ENCODE results near the gene KSR2. TPM values are rescaled to one million over a fixed set of nuclear protein-coding genes. Genes with fewer than 3 reads are reported as not detected.

KSR2 gene
- total and polyA plus RNA-seq, 2 of the 13 experiments (the other 11 are each of a cell fraction or from before 2014, with no cell fraction given): 0.02 TPM; not detected in 1

GRCh38 chr12:117506333-117506732, 462.5 kb downstream of the KSR2 start:
- POLR2A ChIA-PET: no interaction called here
- ATAC-seq: no peak
- H3K4me1 ChIP-seq (ENCODE audit: insufficient read depth, low read length): peaks cover 7% of the 10 kb centered on the region; the same call in 1 of the 2 replicates
- FAIRE-seq: no peak
- H3K4me2 ChIP-seq (ENCODE audit: low read depth, low read length): no peak overlapping the region
- DNase-seq (ENCODE audit: low spot score): no peak
- H3K79me2 ChIP-seq (ENCODE audit: insufficient read depth, low read length): no peaks in the 10 kb centered on the region
- H3K4me3 ChIP-seq (replicated peaks in 1 of 3; ENCODE audit: insufficient read depth in 1 of 3, low read depth in 2 of 3, low read length in 3 of 3): no peak overlapping the region
- H2AFZ ChIP-seq (ENCODE audit: low read length): no peak overlapping the region
- no peak overlapping the region for H3K9ac ChIP-seq (ENCODE audit: insufficient read depth, low read depth, low read length)
- H4K20me1 ChIP-seq (ENCODE audit: insufficient read depth, low read length): no peaks in the 10 kb centered on the region
- no peak for TF ChIP-seq GFI1 (CRISPR knock-in tag; IDR thresholded peaks at IDR 0.05; ENCODE audit: borderline replicate concordance)
- TF ChIP-seq ZNF496 (CRISPR knock-in tag; IDR thresholded peaks at IDR 0.05; ENCODE audit: insufficient replicate concordance): no peak
- no peak for TF ChIP-seq SNAI1 (CRISPR knock-in tag; IDR thresholded peaks at IDR 0.05; ENCODE audit: borderline replicate concordance)
- no peak for TF ChIP-seq GZF1 (CRISPR knock-in tag; IDR thresholded peaks at IDR 0.05)
- TF ChIP-seq RERE (CRISPR knock-in tag; IDR thresholded peaks at IDR 0.05; ENCODE audit: low read depth): no peak
- no peak for TF ChIP-seq ZNF572 (CRISPR knock-in tag; IDR thresholded peaks at IDR 0.05)
- TF ChIP-seq SIN3A (IDR thresholded peaks at IDR 0.05; ENCODE audit: borderline replicate concordance, low read depth, low read length): no peak
- no peak for TF ChIP-seq ZFYVE20 (CRISPR knock-in tag; IDR thresholded peaks at IDR 0.05; ENCODE audit: borderline replicate concordance, low read depth)
- TF ChIP-seq FOXK1 (CRISPR knock-in tag; IDR thresholded peaks at IDR 0.05; ENCODE audit: borderline replicate concordance, low read depth): no peak
- TF ChIP-seq ZNF562 (CRISPR knock-in tag; IDR thresholded peaks at IDR 0.05; ENCODE audit: borderline replicate concordance): no peak
- TF ChIP-seq ZEB1 (IDR thresholded peaks at IDR 0.05; ENCODE audit: insufficient replicate concordance, low read depth): no peak
- no peak for TF ChIP-seq HIC2 (CRISPR knock-in tag; IDR thresholded peaks at IDR 0.05; ENCODE audit: low read depth)
- no peak for TF ChIP-seq TIGD3 (CRISPR knock-in tag; IDR thresholded peaks at IDR 0.05; ENCODE audit: borderline replicate concordance)
- no peak for TF ChIP-seq STAG1 (CRISPR knock-in tag; IDR thresholded peaks at IDR 0.05)
- no peak for TF ChIP-seq ZFP41 (CRISPR knock-in tag; IDR thresholded peaks at IDR 0.05; ENCODE audit: borderline replicate concordance)
- H3K36me3 ChIP-seq (replicated peaks in 1 of 2; ENCODE audit: control insufficient read depth in 1 of 2, insufficient read depth in 2 of 2, low read length in 2 of 2): no peaks in the 10 kb centered on the region
- no TSS peak for BruUV-seq (replicated peaks)
- H3K27ac ChIP-seq (ENCODE audit: extremely low read length, insufficient read depth, low read length): no peak overlapping the region
- intact Hi-C loops (cut with micrococcal nuclease; ENCODE audit: unreplicated experiment): no loop called here
- no peaks in the 10 kb centered on the region for H3K9me3 ChIP-seq (ENCODE audit: low read length)
- H3K27me3 ChIP-seq (ENCODE audit: control insufficient read depth in 1 of 2, insufficient read depth in 2 of 2, low read length in 2 of 2): no peaks in the 10 kb centered on the region; a peak in 1 of 5 replicates
- CTCF ChIA-PET (ENCODE audit: low intra/inter-chr PET ratio, low total read pairs): no interaction called here
- WGBS (ENCODE audit: low lambda C conversion rate): 0% methylated on average over 1 of the region's 1 CpG
- in situ Hi-C loops (cut with HindIII; ENCODE audit: extremely low pct_ligation_motif_present, low pct_unique_long_range_greater_than_20kb): no loop called here

Data from HepG2 (cell line).